Right kidney (tissue), 9 donors: Measurements from ENCODE around the gene ADIPOR1.
"Not testable (repeated sequence)": the region's sequence is repeated elsewhere in the genome, so short reads cannot be mapped to it uniquely, and the experiment has no call there.

Experiments used
- DNase-seq: peaks from one replicate; pipeline ENCODE4 v3.0.0-alpha.2; 2016
- long read RNA-seq, 8 donors: transcript quantifications; one replicate each; lab custom pipeline, GENCODE V29; 2026

The ADIPOR1 gene
- long read RNA-seq, donor 1, transcript ADIPOR1-201 (8 exons, 2,177 nt), result major isoform, 47 of 48 reads
- long read RNA-seq, donor 1, partial matches to known transcripts, result 0 of 48 reads
- long read RNA-seq, donor 1, other reads (novel, unspliced or antisense), result 0 of 48 reads
- long read RNA-seq, donor 2, transcript ADIPOR1-201 (8 exons, 2,177 nt), result major isoform, 27 of 33 reads
- long read RNA-seq, donor 2, partial matches to known transcripts, result 6 of 33 reads
- long read RNA-seq, donor 2, other reads (novel, unspliced or antisense), result 0 of 33 reads
- long read RNA-seq, donor 3, transcript ADIPOR1-201 (8 exons, 2,177 nt), result major isoform, 23 of 23 reads
- long read RNA-seq, donor 3, partial matches to known transcripts, result 0 of 23 reads
- long read RNA-seq, donor 3, other reads (novel, unspliced or antisense), result 0 of 23 reads
- long read RNA-seq, donor 4, transcript ADIPOR1-201 (8 exons, 2,177 nt), result major isoform, 31 of 33 reads
- long read RNA-seq, donor 4, partial matches to known transcripts, result 0 of 33 reads
- long read RNA-seq, donor 4, other reads (novel, unspliced or antisense), result 0 of 33 reads
- long read RNA-seq, donor 5, transcript ADIPOR1-201 (8 exons, 2,177 nt), result major isoform, 29 of 36 reads
- long read RNA-seq, donor 5, partial matches to known transcripts, result 6 of 36 reads
- long read RNA-seq, donor 5, other reads (novel, unspliced or antisense), result 0 of 36 reads
- long read RNA-seq, donor 6, transcript ADIPOR1-201 (8 exons, 2,177 nt), result major isoform, 20 of 38 reads
- long read RNA-seq, donor 6, partial matches to known transcripts, result 16 of 38 reads
- long read RNA-seq, donor 6, other reads (novel, unspliced or antisense), result 0 of 38 reads
- long read RNA-seq, donor 7, transcript ADIPOR1-201 (8 exons, 2,177 nt), result major isoform, 48 of 69 reads
- long read RNA-seq, donor 7, partial matches to known transcripts, result 20 of 69 reads
- long read RNA-seq, donor 7, other reads (novel, unspliced or antisense), result 0 of 69 reads
- long read RNA-seq, donor 8, transcript ADIPOR1-201 (8 exons, 2,177 nt), result major isoform, 37 of 37 reads
- long read RNA-seq, donor 8, partial matches to known transcripts, result 0 of 37 reads
- long read RNA-seq, donor 8, other reads (novel, unspliced or antisense), result 0 of 37 reads

GRCh38 chr1:202957733-202958543 lies at the start of gene ADIPOR1:
Gene ADIPOR1, minus strand, starts transcription at chr1:202958312. Its CDS starts 7,242 bp downstream, at chr1:202951070.
- DNase-seq, result peak; percentile 80

GRCh38 chr1:203006948-203007871 lies 49.1 kb upstream of the ADIPOR1 start, which contains the start of gene TMEM183A:
Gene TMEM183A, plus strand, starts transcription at chr1:203007374. Its CDS starts 92 bp downstream, at chr1:203007466.
- DNase-seq, result peak; percentile 91

- not testable (repeated sequence) for DNase-seq
Observed at GRCh38 chr1:203005395-203006142, 47.5 kb upstream of the ADIPOR1 start.

GRCh38 chr1:203002951-203003350 lies 44.8 kb upstream of the ADIPOR1 start:
- no peak for DNase-seq

- DNase-seq, result no peak
Observed at GRCh38 chr1:203001986-203002385, 43.9 kb upstream of the ADIPOR1 start.

GRCh38 chr1:203000217-203000944 lies 42.3 kb upstream of the ADIPOR1 start:
- no peak for DNase-seq

- peak; percentile 37 for DNase-seq
Observed at GRCh38 chr1:202998836-202999750, 41.0 kb upstream of the ADIPOR1 start.

GRCh38 chr1:202994756-202995155 lies 36.6 kb upstream of the ADIPOR1 start:
- no peak for DNase-seq

- no peak for DNase-seq
Observed at GRCh38 chr1:202991112-202991511, 33.0 kb upstream of the ADIPOR1 start.

GRCh38 chr1:202989879-202990278 lies 31.8 kb upstream of the ADIPOR1 start:
- DNase-seq, result no peak

GRCh38 chr1:202987922-202988583 lies 29.9 kb upstream of the ADIPOR1 start:
- DNase-seq, result no peak

- DNase-seq, result no peak
Observed at GRCh38 chr1:202987255-202987654, 29.1 kb upstream of the ADIPOR1 start.

- DNase-seq, result not testable (repeated sequence)
Observed at GRCh38 chr1:202986120-202986519, 28.0 kb upstream of the ADIPOR1 start.

- DNase-seq, result no peak
Observed at GRCh38 chr1:202982715-202983430, 24.8 kb upstream of the ADIPOR1 start.

- no peak for DNase-seq
Observed at GRCh38 chr1:202981939-202982338, 23.8 kb upstream of the ADIPOR1 start.

GRCh38 chr1:202979459-202979858 lies 21.3 kb upstream of the ADIPOR1 start:
- DNase-seq, result no peak

- DNase-seq, result no peak
Observed at GRCh38 chr1:202976633-202977032, 18.5 kb upstream of the ADIPOR1 start.
